Stimulated activated CD8-positive, alpha-beta memory T cell treated with anti-CD3 and anti-CD28 coated beads, Interleukin-15, amount 100 ng/mL, for 1 hour (primary cell): Measurements from ENCODE around the gene IL1RAPL2.
"Not testable (repeated sequence)": the region's sequence is repeated elsewhere in the genome, so short reads cannot be mapped to it uniquely, and the experiment has no call there.

Source experiments
- DNase-seq: peaks from one replicate; pipeline ENCODE4 v3.0.0-alpha.2; 2020; ENCODE audit warnings: low read depth

Gene IL1RAPL2

GRCh38 chrX:104670051-104670450, 104.1 kb downstream of the IL1RAPL2 start:
- DNase-seq = no peak

GRCh38 chrX:104677517-104677916, 111.5 kb downstream of the IL1RAPL2 start:
- not testable (repeated sequence) for DNase-seq

DNA sequence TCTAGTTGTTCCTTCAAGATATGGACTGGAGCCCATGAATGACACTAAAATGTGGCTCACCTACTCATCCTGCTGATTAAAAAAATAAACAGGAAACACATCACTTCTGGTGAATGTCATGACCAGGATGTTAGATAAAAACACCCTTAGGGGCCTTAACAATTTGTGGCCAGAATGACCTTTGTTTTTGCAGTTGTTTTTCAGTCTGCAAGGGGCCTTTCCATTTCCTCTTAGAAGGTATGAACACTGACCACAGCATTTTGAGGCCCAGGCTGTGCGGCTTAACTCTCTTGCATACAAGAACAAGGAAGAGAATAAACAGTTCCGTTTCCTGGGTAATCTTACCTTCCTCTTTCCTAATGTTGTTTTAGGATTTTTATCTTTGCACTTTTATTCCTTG, 113.2 kb downstream of the IL1RAPL2 start:
- no peak for DNase-seq

DNA sequence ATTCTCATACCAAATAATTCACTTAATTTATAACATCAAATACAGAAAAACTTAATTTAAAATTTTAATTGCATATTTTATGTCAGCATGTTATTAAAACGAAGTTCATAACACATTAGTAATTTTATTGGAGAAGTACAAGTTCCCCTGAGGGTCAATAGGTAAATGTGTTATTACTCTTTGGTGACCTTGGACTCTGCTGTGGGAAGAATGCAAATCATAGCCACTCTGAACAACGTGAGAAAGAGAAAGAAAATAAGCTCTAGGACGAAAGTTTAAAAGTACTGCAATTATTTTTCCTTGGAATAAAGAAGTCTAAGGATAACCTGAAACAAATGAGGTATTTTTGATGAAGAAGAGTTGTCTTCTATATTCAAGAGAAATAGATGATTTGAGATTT, 115.2 kb downstream of the IL1RAPL2 start:
- no peak for DNase-seq

DNA sequence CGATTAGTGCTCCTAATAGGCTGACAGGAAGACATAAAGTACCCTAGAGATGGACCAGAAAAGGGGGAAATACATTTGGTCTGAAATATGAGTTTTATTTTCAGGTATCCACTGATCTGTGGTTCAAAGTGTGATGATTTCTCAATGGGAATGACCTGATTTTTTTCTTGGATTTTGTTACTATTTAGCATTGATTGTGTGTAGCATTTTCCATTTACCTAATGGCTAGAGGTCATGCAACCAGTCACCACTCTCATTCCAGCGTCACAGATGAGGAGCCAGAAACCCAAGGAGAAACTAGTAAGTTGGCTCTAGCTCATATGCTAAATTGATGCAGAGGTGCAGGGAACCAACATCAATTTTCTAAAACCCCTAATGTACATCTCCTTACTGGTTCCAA, 118.1 kb downstream of the IL1RAPL2 start:
- DNase-seq = no peak

- no peak for DNase-seq
Observed at GRCh38 chrX:104695593-104695992, 129.6 kb downstream of the IL1RAPL2 start.

DNA sequence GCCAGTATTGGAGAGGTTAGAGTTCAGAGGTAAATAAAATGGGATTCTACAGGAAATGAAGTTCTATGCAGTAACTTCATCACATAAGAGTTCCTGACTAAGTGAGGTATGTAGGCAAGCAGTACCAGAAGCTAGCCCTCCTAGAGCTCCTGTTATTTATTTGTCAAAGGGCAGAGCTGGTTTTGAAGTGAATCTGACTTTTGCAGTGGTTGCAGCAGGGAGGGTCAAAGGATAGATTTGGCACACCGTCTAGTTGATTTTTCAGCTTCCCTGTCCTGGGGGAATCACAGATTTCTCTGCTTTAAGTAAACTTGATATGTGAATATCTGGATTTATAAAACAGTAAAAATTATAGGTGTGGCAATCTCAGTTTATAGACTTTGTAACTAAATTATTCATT, 130.7 kb downstream of the IL1RAPL2 start:
- DNase-seq = no peak

DNA sequence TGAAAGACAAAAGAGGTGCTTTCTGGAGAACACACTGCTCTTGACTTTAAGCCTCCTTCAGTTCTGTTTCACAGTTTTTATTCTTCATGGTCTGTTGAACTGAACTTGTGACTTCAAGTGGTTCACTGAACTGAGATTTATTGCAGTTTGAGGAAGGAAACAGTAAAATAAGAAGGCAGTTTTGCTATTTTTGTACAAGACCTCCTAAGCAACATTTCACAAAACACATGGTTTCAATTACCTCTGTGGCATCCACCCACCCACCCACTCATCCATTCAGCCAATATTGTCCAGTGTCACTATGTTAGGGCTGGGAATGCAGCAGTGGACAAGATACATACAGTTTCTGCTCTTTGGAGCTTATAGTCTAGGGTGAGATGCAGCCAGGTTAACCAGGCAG, 131.3 kb downstream of the IL1RAPL2 start:
- no peak for DNase-seq

DNA sequence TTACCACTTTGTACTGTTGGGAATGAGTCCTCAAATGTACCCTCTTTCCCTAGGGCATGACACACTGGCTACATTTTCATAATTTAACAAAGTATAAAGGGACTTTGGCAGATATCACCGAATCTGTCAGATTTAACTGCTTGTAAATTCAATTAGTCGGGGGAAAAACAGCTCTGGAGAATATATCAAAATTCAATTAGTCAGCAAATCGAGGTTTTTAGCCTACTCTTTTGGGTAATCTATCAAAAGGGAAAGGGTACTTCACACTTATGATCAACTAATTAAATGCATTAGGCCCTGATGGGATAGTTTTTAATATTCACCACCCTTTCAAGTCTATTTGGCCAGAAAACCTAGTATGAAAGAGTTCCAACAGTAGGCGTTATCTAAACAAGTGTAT, 141.0 kb downstream of the IL1RAPL2 start:
- DNase-seq = no peak

- no peak for DNase-seq
Observed at GRCh38 chrX:104707572-104707971, 141.6 kb downstream of the IL1RAPL2 start.

DNA sequence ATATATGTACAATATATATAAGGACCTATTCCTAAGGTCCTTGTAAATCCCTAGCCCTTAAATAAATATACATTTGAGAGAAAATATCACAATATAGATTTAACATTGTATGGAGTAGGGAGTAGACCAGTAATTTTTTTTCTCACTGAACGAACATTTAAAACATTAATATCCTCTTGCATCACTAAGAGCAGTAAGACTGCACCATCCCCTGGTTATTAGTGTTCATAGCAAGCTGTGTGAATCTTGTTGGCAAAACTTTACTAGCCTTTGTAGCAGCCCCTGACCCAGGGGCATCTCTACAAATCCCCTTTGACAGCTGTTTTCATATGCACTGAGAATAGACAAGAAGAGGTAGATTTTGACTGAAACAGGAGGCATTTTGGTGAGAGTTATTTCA, 146.5 kb downstream of the IL1RAPL2 start:
- no peak for DNase-seq

DNA sequence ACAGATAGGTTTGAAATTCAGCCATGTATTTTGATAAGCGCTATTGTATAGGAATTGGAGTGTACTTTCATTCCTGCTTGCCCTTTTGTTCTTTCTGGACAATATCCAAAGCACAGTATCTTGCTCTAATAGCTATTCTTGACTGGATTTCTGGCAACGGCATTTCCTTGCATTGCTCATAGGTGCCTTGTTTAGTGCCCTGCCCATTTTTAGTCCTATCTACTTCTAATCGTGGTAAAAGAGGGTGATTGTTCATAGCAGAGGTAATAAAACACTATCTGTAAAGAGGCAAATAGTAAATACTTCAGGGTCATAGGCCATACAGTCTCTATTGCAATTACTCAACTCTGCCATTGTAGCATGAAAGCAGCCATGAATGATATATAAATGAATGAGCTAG, 155.9 kb downstream of the IL1RAPL2 start:
- DNase-seq = no peak

DNA sequence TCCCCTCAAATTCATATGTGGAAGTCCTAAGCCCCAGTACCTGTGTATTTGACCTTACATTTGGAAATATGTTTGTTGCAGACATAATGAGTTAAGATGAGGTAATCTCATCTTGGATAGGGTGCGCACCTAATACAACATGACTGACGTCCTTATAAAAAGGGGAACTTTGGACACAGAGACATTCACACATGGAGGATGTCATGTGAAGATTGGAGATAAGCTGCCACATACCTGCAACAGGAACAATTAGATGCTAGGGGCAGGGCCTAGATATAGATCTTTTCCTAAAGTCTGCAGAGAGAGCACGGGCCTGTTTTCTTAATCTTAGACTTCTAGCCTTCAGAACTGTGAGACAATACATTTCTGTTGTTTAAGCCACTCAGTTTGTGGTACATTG, 162.5 kb downstream of the IL1RAPL2 start:
- no peak for DNase-seq

- DNase-seq = no peak
Observed at GRCh38 chrX:104742355-104742754, 176.4 kb downstream of the IL1RAPL2 start.

DNA sequence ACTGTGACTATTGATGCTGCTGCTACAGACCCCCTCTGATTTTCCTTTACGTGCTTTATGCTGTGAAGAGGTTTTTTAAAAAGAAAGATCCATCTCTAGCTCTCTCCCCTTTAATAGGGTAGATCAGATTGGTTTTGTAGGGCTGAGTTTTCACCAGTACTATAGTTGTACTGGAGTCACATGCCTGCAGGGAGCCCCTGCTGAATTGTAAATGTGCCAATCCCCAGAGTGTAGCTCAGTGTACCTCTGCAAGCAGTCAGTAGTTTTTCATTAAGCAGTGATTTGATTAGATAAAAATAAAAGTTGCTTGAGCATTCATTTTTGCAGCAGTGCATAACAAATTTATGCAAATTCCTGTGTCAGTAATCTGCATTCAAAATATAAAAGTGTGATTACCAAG, 179.2 kb downstream of the IL1RAPL2 start:
- DNase-seq = no peak

DNA sequence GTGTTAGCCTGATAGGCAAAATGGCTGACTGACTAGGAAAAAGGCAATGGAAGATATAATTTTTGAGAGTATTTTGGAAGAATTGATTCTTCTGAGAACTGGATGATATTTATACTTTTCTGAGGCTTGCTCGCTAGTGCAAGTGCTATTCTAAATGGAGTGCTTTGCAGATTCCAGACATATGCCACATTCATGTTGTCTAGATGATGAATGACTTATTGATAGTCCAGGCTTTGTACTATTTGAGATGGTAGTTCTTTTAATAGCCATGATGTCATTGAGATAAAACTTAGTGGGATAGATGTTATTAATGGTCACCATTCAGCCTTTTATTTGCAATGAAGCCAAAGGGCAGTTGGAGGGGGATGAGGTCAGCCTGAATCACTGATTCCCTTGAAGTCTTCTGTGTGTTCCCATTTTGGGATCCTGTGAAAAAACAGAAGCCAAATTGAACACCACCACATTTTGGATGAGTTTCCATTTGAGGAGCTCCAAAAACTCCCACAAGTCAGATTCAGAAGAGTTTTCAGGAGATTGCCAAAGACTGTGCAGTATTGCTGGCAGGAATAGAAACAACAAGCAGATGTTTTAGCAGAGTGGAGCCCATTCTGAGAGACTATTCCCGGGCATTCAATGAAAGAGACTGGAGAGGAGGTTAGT, 184.1 kb downstream of the IL1RAPL2 start:
- DNase-seq = no peak

DNA sequence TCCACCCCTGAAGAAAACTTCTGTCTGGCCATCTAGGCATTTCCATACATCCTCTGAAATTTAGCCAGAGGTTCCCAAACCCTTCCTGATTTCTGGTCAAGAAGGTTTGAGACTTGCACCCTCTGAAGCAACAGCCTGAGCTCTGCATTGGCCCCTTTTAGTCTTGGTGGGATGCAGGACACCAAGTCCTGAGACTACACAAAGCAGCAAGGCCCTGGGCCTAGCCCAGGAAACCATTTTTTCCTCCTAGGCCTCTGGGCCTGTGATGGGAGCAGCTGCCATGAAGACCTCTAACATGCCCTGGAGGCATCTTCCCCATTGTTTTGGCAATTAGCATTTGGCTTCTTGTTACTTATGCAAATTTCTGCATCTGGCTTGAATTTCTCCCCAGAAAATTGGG, 196.6 kb downstream of the IL1RAPL2 start:
- DNase-seq = no peak

DNA sequence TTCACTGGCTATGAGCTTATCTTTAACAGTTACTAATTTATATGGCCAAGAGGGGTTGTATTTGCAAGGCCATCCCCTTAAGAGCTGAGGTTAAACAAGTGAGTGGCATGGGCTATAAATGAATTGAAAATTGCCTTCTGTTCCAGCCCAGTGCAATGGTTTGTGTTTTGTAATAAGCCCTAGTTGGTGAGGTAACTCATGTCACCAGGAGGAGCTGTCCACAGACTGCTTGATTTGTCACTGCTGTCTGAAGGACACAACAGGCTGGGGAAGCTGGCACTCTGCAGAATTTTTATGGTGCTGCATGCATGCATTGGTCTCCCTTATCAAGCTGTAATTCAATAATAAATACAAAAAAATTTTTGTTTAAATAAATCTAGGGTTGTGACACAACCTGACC, 223.8 kb downstream of the IL1RAPL2 start:
- no peak for DNase-seq

- no peak for DNase-seq
Observed at GRCh38 chrX:104795804-104796203, 229.8 kb downstream of the IL1RAPL2 start.

- no peak for DNase-seq
Observed at GRCh38 chrX:104803219-104803618, 237.2 kb downstream of the IL1RAPL2 start.

DNA sequence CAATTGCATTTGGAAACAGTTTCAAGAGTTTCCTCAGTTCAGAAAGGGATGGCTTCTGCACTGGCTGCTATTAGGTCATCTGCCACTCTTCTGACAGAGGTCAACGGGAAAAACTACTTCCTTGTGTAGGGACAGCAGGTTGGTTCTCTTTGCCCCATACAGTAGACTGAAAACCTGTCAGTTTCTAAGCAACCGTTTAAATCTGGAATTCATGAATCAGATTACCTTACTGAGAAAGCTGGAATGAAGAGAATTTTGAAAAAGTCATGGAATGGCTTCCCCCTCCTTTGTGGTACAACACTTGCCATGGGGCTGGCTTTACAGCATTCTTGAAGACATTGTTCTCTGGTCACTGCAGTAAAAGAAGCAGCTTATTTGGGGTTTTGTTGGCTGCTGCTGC, 240.3 kb downstream of the IL1RAPL2 start:
- no peak for DNase-seq

GRCh38 chrX:104833401-104833800, 267.4 kb downstream of the IL1RAPL2 start:
- DNase-seq = no peak

- no peak for DNase-seq
Observed at GRCh38 chrX:104842646-104843045, 276.6 kb downstream of the IL1RAPL2 start.

DNA sequence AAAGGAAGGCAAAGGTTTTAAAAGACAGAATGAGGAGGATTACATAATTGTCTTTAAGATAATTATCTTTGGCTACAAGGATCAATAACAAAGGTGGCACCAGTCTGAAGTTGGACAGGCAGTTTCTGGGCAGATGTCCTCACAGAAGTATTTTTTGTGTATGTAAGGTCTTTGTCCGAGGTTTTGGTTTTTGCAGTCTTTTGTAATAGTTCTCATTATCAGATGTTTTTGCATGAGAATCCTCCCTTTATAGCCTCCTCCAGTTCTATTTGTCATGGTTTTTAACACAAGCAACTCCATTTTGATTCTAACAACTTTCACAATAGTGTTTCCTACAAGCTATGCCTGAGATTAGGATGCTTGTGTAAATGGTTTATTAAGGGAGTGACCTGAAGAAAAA, 286.2 kb downstream of the IL1RAPL2 start:
- DNase-seq = no peak

GRCh38 chrX:104854188-104854587, 288.2 kb downstream of the IL1RAPL2 start:
- no peak for DNase-seq
